H9 (cell line): ENCODE data around the gene CFAP69. TPM values are rescaled to one million over a fixed set of nuclear protein-coding genes. Genes with fewer than 3 reads are reported as not detected.

Experiments
- DNase-seq: peaks from one replicate; pipeline ENCODE4 v3.0.0-alpha.2; 2017
- H2AFZ ChIP-seq: one replicate; pipeline ENCODE4 v1.6.1; 2013; ENCODE audit warnings: mild to moderate bottlenecking, low read length, control low read depth, moderate library complexity
- H2AK5ac ChIP-seq: 2 replicates; pipeline ENCODE4 v1.6.1; 2013; ENCODE audit warnings: low read length, control low read depth, mixed read lengths; ENCODE audit not compliant: insufficient read length
- H2BK120ac ChIP-seq: one replicate; pipeline ENCODE4 v1.6.1; 2013; ENCODE audit warnings: low read depth, mild to moderate bottlenecking, low read length, control low read depth, inconsistent platforms; ENCODE audit not compliant: poor library complexity, severe bottlenecking
- H2BK12ac ChIP-seq: 2 replicates; pipeline ENCODE4 v1.6.1; 2013; ENCODE audit warnings: low read length, control low read depth, mixed read lengths, low read depth; ENCODE audit not compliant: insufficient read length
- H2BK15ac ChIP-seq: 2 replicates; pipeline ENCODE4 v1.6.1; 2013; ENCODE audit warnings: low read depth, low read length, control low read depth
- H2BK20ac ChIP-seq: one replicate; pipeline ENCODE4 v1.6.1; 2013; ENCODE audit warnings: low read depth, mild to moderate bottlenecking, low read length, control low read depth, inconsistent platforms; ENCODE audit not compliant: poor library complexity, severe bottlenecking
- H2BK5ac ChIP-seq: 2 replicates; pipeline ENCODE4 v1.6.1; 2013; ENCODE audit warnings: low read length, control low read depth, mixed read lengths; ENCODE audit not compliant: insufficient read length
- H3K14ac ChIP-seq: 2 replicates; pipeline ENCODE4 v1.6.1; 2013; ENCODE audit warnings: low read length, control low read depth; ENCODE audit not compliant: insufficient read depth
- H3K18ac ChIP-seq: 2 replicates; pipeline ENCODE4 v1.6.1; 2013; ENCODE audit warnings: low read depth, mild to moderate bottlenecking, mixed read lengths, low read length, control low read depth; ENCODE audit not compliant: insufficient read length
- H3K23ac ChIP-seq: 2 replicates; pipeline ENCODE4 v1.6.1; 2013; ENCODE audit warnings: low read length, control low read depth, mixed read lengths, low read depth; ENCODE audit not compliant: insufficient read length
- H3K23me2 ChIP-seq: 2 replicates; pipeline ENCODE4 v1.6.1; 2013; ENCODE audit warnings: low read depth, mild to moderate bottlenecking, mixed read lengths, low read length, control low read depth; ENCODE audit not compliant: insufficient read length, poor library complexity, severe bottlenecking
- H3K27ac ChIP-seq: 2 replicates; pipeline ENCODE4 v1.5.1; 2013; ENCODE audit warnings: low read length, control low read depth, mixed read lengths, low read depth; ENCODE audit not compliant: insufficient read length
- H3K27me3 ChIP-seq: 2 replicates; pipeline ENCODE4 v1.6.1; 2013; ENCODE audit warnings: low read length, control low read depth, inconsistent platforms; ENCODE audit not compliant: insufficient read depth
- H3K4ac ChIP-seq: 2 replicates; pipeline ENCODE4 v1.6.1; 2013; ENCODE audit warnings: low read depth, mild to moderate bottlenecking, control low read depth, inconsistent platforms, low read length, moderate library complexity
- H3K4me1 ChIP-seq: 2 replicates; pipeline ENCODE4 v1.6.1; 2013; ENCODE audit warnings: low read length, control low read depth, inconsistent platforms; ENCODE audit not compliant: insufficient read depth
- H3K4me2 ChIP-seq: 2 replicates; pipeline ENCODE4 v1.6.1; 2013; ENCODE audit warnings: low read length, control low read depth, mixed read lengths; ENCODE audit not compliant: insufficient read length, insufficient read depth
- H3K56ac ChIP-seq: 2 replicates; pipeline ENCODE4 v1.6.1; 2013; ENCODE audit warnings: low read depth, mild to moderate bottlenecking, mixed read lengths, low read length, control low read depth; ENCODE audit not compliant: insufficient read length
- H3K79me1 ChIP-seq: 2 replicates; pipeline ENCODE4 v1.6.1; 2013; ENCODE audit warnings: low read depth, mild to moderate bottlenecking, moderate library complexity, low read length, control low read depth, inconsistent platforms; ENCODE audit not compliant: insufficient read depth, poor library complexity, severe bottlenecking
- H3K79me2 ChIP-seq: 2 replicates; pipeline ENCODE4 v1.6.1; 2013; ENCODE audit warnings: low read length, control low read depth, inconsistent platforms; ENCODE audit not compliant: insufficient read depth
- H3K9ac ChIP-seq: 2 replicates; pipeline ENCODE4 v1.6.1; 2013; ENCODE audit warnings: low read length, control low read depth, mixed read lengths; ENCODE audit not compliant: insufficient read length; ENCODE audit errors: extremely low read depth
- H3K9me3 ChIP-seq: one replicate; pipeline ENCODE4 v1.6.1; 2013; ENCODE audit warnings: low read depth, low read length, inconsistent platforms; ENCODE audit not compliant: control insufficient read depth
- H3T11ph ChIP-seq: one replicate; pipeline ENCODE4 v1.6.1; 2013; ENCODE audit warnings: mild to moderate bottlenecking, low read length, control low read depth, inconsistent platforms
- H4K20me1 ChIP-seq: one replicate; pipeline ENCODE4 v1.6.1; 2013; ENCODE audit not compliant: control insufficient read depth, insufficient read length, insufficient read depth
- H4K5ac ChIP-seq: 2 replicates; pipeline ENCODE4 v1.6.1; 2013; ENCODE audit warnings: low read depth, mild to moderate bottlenecking, mixed read lengths, low read length, control low read depth; ENCODE audit not compliant: insufficient read length
- H4K8ac ChIP-seq: replicated peaks from 2 replicates; pipeline ENCODE4 v1.6.1; 2013; ENCODE audit warnings: low read length, control low read depth, mixed read lengths, low read depth; ENCODE audit not compliant: insufficient read length
- H4K91ac ChIP-seq: 2 replicates; pipeline ENCODE4 v1.6.1; 2013; ENCODE audit warnings: low read depth, mild to moderate bottlenecking, moderate library complexity, mixed read lengths, low read length, control low read depth; ENCODE audit not compliant: insufficient read length
- H3K27ac Mint-ChIP-seq, 3 experiments: 2 replicates in 2 of 3; 3 replicates in 1 of 3; pipeline ENCODE4 v1.8.0; 2020 to 2021; ENCODE audit warnings: mixed read lengths in 3 of 3, mild to moderate bottlenecking in 1 of 3, moderate library complexity in 1 of 3
- H3K27me3 Mint-ChIP-seq: 2 replicates; pipeline ENCODE4 v1.8.0; 2021; ENCODE audit warnings: low read depth, mild to moderate bottlenecking, moderate library complexity, mixed read lengths
- H3K36me3 Mint-ChIP-seq, 3 experiments: 2 replicates in 2 of 3; 3 replicates in 1 of 3; pipeline ENCODE4 v1.8.0; 2020 to 2021; ENCODE audit warnings: low read depth in 3 of 3, mixed read lengths in 3 of 3; ENCODE audit not compliant: insufficient read depth in 1 of 3
- H3K4me1 Mint-ChIP-seq, 2 experiments: 2 replicates each; pipeline ENCODE4 v1.8.0; 2020; ENCODE audit warnings: mixed read lengths in 2 of 2
- H3K4me3 Mint-ChIP-seq, 2 experiments: 2 replicates in 1 of 2; 3 replicates in 1 of 2; pipeline ENCODE4 v1.8.0; 2020 to 2021; ENCODE audit warnings: mild to moderate bottlenecking in 2 of 2, mixed read lengths in 2 of 2, moderate library complexity in 1 of 2
- H3K9me3 Mint-ChIP-seq, 2 experiments: 2 replicates in 1 of 2; 3 replicates in 1 of 2; pipeline ENCODE4 v1.8.0; 2020; ENCODE audit warnings: mild to moderate bottlenecking in 2 of 2, mixed read lengths in 2 of 2, moderate library complexity in 1 of 2
- WGBS: extraction: QIAGEN DNeasy Blood & Tissue Kit; methylation state at CpG from one replicate; pipeline ENCODE4 v1.1.7; 2013; ENCODE audit warnings: missing lambda C conversion rate, low lambda C conversion rate, mixed read lengths; ENCODE audit not compliant: insufficient read length; ENCODE audit errors: extremely low coverage; 5-methylcytosine and 5-hydroxymethylcytosine counted together
- total RNA-seq: library from RNA; stranded (reverse); gene quantifications from 2 replicates; pipeline ENCODE4 v1.2.1, GENCODE V29; 2021
- TF ChIP-seq, protein P1 (sequence below): fragments of 200-600 bp; sonication (generic); conservative IDR thresholded peaks from 3 replicates; pipeline ENCODE4 v1.8.0; 2021; ENCODE audit warnings: antibody characterized with exemption, mild to moderate bottlenecking

Gene CFAP69
- total RNA-seq, 1 experiment from 2014 or later, result 2.9 TPM

DNA sequence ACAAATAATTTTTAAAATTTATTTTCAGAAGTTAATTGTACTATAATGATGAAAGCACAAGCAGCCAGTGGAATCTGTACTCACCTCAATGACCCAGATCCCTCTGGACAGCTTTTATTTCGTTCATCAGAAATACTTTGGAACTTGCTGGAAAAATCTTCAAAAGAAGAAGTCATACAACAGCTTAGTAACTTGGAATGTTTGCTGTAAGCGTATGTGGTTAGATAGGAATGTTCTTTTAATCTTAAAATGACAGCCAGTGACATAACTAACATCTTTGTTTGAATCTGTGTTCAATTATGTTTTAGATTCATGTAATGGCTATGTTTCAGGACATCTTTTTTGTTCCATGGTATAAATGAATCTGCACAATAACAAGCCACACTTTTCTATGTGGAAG lies 26.8 kb downstream of the CFAP69 start:
- no peaks in the 10 kb centered on the region for H3K23me2 ChIP-seq

More for the DNA sequence above, 26.8 kb downstream of the CFAP69 start:
- no peak overlapping the region for H2AK5ac ChIP-seq
- H4K8ac ChIP-seq, result no peak overlapping the region
- H3K4me3 Mint-ChIP-seq, result no peak overlapping the region
- H2BK20ac ChIP-seq, result no peak overlapping the region
- no peak for DNase-seq
- no peak overlapping the region for H3K4me2 ChIP-seq
- H3K9me3 ChIP-seq, result no peaks in the 10 kb centered on the region
- no peak overlapping the region for H3K18ac ChIP-seq
- H4K20me1 ChIP-seq, result no peaks in the 10 kb centered on the region
- no peaks in the 10 kb centered on the region for H3K9me3 Mint-ChIP-seq
- H3K36me3 Mint-ChIP-seq, result no peaks in the 10 kb centered on the region
- H3K4me1 ChIP-seq, result no peaks in the 10 kb centered on the region
- no peak overlapping the region for H3K14ac ChIP-seq
- no CpG with 5 or more reads among the region's 2 CpGs for WGBS
- H3K27me3 ChIP-seq, result no peaks in the 10 kb centered on the region
- no peaks in the 10 kb centered on the region for H3K79me2 ChIP-seq
- H3K27ac Mint-ChIP-seq, result no peak overlapping the region
- no peak overlapping the region for H2BK5ac ChIP-seq
- no peak overlapping the region for H4K5ac ChIP-seq
- H3K79me1 ChIP-seq, result no peaks in the 10 kb centered on the region
- no peak overlapping the region for H3K9ac ChIP-seq
- H2AFZ ChIP-seq, result no peak overlapping the region
- H3T11ph ChIP-seq, result no peak overlapping the region
- H3K23ac ChIP-seq, result no peak overlapping the region
- H4K91ac ChIP-seq, result no peak overlapping the region
- TF ChIP-seq, protein P1, sequence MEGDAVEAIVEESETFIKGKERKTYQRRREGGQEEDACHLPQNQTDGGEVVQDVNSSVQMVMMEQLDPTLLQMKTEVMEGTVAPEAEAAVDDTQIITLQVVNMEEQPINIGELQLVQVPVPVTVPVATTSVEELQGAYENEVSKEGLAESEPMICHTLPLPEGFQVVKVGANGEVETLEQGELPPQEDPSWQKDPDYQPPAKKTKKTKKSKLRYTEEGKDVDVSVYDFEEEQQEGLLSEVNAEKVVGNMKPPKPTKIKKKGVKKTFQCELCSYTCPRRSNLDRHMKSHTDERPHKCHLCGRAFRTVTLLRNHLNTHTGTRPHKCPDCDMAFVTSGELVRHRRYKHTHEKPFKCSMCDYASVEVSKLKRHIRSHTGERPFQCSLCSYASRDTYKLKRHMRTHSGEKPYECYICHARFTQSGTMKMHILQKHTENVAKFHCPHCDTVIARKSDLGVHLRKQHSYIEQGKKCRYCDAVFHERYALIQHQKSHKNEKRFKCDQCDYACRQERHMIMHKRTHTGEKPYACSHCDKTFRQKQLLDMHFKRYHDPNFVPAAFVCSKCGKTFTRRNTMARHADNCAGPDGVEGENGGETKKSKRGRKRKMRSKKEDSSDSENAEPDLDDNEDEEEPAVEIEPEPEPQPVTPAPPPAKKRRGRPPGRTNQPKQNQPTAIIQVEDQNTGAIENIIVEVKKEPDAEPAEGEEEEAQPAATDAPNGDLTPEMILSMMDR, result no peak
- no peak overlapping the region for H3K56ac ChIP-seq
- no peaks in the 10 kb centered on the region for H3K4me1 Mint-ChIP-seq
- no peak overlapping the region for H2BK120ac ChIP-seq
- no peak overlapping the region for H3K27ac ChIP-seq
- no peak overlapping the region for H2BK12ac ChIP-seq
- no peak overlapping the region for H3K4ac ChIP-seq
- H2BK15ac ChIP-seq, result no peak overlapping the region
- H3K27me3 Mint-ChIP-seq, result no peaks in the 10 kb centered on the region
